ENCODE measurements around the gene PACS1. TPM values are rescaled to one million over a fixed set of nuclear protein-coding genes. Genes with fewer than 3 reads are reported as not detected.

Gene PACS1
- total RNA-seq (ENCODE audit: low replicate concordance) = 53.6 and 59.8 TPM in 2 replicates

GRCh38 chr11:66069715-66070603 is at the start of gene PACS1:
Gene PACS1, plus strand, starts transcription at chr11:66070272. Its CDS starts 215 bp downstream, at chr11:66070487.

DNA sequence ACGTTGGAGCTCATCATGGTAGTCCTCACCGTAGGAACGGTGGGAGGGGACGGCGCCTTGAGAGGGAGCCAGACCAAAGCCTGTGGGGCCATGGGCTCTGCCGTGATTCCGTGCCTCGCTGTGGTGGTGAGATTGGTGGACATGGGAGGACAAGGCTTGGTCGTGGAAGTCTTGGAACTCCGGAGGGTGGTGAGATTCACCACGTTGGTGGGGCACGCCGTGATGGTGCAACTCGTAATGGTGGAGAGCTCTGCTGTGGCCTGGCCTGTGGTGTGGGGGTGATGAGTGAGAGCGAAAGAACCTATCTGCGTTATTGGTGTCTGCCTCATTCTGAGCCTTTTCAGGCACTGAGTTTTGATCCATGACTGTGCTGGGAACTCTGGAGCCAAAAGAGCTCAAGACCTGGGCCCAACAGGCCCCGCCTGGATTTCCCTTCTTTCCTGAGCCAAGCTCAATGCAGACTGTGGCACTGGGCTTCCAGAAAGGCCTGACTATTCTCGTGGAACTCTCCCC is 44.0 kb upstream of the PACS1 start, which contains the start of gene CATSPER1:
TSS of gene CATSPER1 (minus strand) at position 463 of the 513 bp plus-strand sequence. CDS start at position 363, 100 bp downstream.

GRCh38 chr11:66048547-66049323 is 21.3 kb upstream of the PACS1 start, which contains the start of gene GAL3ST3:
Gene GAL3ST3, minus strand, starts transcription at chr11:66049161. Its CDS starts 3,746 bp downstream, at chr11:66045415.

GRCh38 chr11:66051766-66052663 is 18.1 kb upstream of the PACS1 start, which contains the start of gene SF3B2:
Gene SF3B2, plus strand, starts transcription at chr11:66052364. Its CDS starts 21 bp downstream, at chr11:66052385.

DNA sequence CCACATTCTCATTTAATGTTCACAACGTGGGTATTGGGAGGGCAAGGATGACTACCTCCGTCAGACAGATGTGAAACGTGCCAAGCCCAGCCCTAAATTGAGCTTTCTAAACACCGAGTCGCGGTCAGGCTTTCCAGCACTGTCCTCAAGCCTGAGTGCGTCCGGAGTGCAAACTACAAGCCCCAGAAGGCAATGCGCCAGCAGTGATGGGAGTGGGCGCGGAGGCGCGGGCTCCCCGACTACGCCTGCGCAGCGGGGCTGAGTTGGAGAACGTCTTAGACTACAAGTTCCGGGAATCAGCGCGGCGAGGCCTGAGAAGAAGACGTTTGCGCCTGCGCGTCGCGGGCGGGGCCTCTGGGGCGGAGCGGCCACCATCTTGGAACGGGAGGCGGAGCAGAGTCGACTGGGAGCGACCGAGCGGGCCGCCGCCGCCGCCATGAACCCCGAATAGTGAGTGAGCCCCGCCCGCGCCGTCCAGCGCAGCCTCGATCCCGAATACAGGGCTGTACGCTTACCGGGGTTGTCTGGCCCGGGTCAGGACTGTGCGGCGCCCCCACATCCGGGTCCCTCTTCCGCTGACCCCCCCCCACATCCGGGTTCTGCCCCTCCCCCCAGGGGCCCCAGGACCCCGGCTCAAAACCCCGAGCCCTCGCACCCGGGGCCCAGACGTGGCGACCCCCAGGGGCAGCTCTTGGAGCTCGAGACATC is 198.3 kb downstream of the PACS1 start, which contains the start of gene RAB1B:
TSS of gene RAB1B (plus strand) at position 396 of the 708 bp plus-strand sequence. CDS start at position 437, 41 bp downstream.

GRCh38 chr11:66277471-66278362 is 207.6 kb downstream of the PACS1 start, which contains the start of gene CNIH2:
Gene CNIH2, plus strand, starts transcription at chr11:66278175. Its CDS starts 282 bp downstream, at chr11:66278457.

GRCh38 chr11:66288671-66289547 is 218.8 kb downstream of the PACS1 start, which contains the start of gene YIF1A:
Gene YIF1A, minus strand, starts transcription at chr11:66289143. Its CDS starts 158 bp downstream, at chr11:66288985.

GRCh38 chr11:66291706-66292542 is 221.9 kb downstream of the PACS1 start, which contains the start of gene TMEM151A:
Gene TMEM151A, plus strand, starts transcription at chr11:66291894. Its CDS starts 120 bp downstream, at chr11:66292014.

Other genes with a start within 250 kb of the PACS1 start
- gene SNX32, start 236.3 kb upstream of the PACS1 start, total RNA-seq (ENCODE audit: low replicate concordance) = 1.1 and 4.3 TPM in 2 replicates
- 1,218 and 1,682 TPM in 2 replicates for gene CFL1, start 212.1 kb upstream of the PACS1 start, total RNA-seq (ENCODE audit: low replicate concordance)
- gene MUS81, start 209.8 kb upstream of the PACS1 start, total RNA-seq (ENCODE audit: low replicate concordance) = 24.6 and 40.7 TPM in 2 replicates
- gene EFEMP2, start 197.5 kb upstream of the PACS1 start, total RNA-seq (ENCODE audit: low replicate concordance) = 81.4 and 103 TPM in 2 replicates
- gene CTSW, start 190.4 kb upstream of the PACS1 start, total RNA-seq (ENCODE audit: low replicate concordance) = not detected in 2 replicates
- gene FIBP, start 181.8 kb upstream of the PACS1 start, total RNA-seq (ENCODE audit: low replicate concordance) = 206 and 226 TPM in 2 replicates
- 28.1 and 51.0 TPM in 2 replicates for gene CCDC85B, start 179.6 kb upstream of the PACS1 start, total RNA-seq (ENCODE audit: low replicate concordance)
- 0.94 and 5.3 TPM in 2 replicates for gene FOSL1, start 169.9 kb upstream of the PACS1 start, total RNA-seq (ENCODE audit: low replicate concordance)
- gene C11orf68, start 151.2 kb upstream of the PACS1 start, total RNA-seq (ENCODE audit: low replicate concordance) = 14.7 and 15.8 TPM in 2 replicates
- gene DRAP1, start 150.8 kb upstream of the PACS1 start, total RNA-seq (ENCODE audit: low replicate concordance) = 156 and 329 TPM in 2 replicates
- gene TSGA10IP, start 124.8 kb upstream of the PACS1 start, total RNA-seq (ENCODE audit: low replicate concordance) = not detected in 2 replicates
- 59.2 and 75.6 TPM in 2 replicates for gene SART1, start 108.5 kb upstream of the PACS1 start, total RNA-seq (ENCODE audit: low replicate concordance)
- 30.3 and 32.8 TPM in 2 replicates for gene EIF1AD, start 68.1 kb upstream of the PACS1 start, total RNA-seq (ENCODE audit: low replicate concordance)
- gene BANF1, start 67.8 kb upstream of the PACS1 start, total RNA-seq (ENCODE audit: low replicate concordance) = 9.2 and 26.8 TPM in 2 replicates
- gene CST6, start 58.3 kb upstream of the PACS1 start, total RNA-seq (ENCODE audit: low replicate concordance) = 2.3 and 2.8 TPM in 2 replicates
- gene CATSPER1, start 43.8 kb upstream of the PACS1 start, total RNA-seq (ENCODE audit: low replicate concordance) = 0.68 TPM in 1 of 2 replicates, not detected in the other
- gene GAL3ST3, start 21.1 kb upstream of the PACS1 start, total RNA-seq (ENCODE audit: low replicate concordance) = 0.38 TPM in 1 of 2 replicates, not detected in the other
- 71.4 and 114 TPM in 2 replicates for gene SF3B2, start 17.9 kb upstream of the PACS1 start, total RNA-seq (ENCODE audit: low replicate concordance)
- gene KLC2, start 187.4 kb downstream of the PACS1 start, total RNA-seq (ENCODE audit: low replicate concordance) = 16.4 TPM in 2 replicates
- 53.5 and 63.5 TPM in 2 replicates for gene RAB1B, start 198.4 kb downstream of the PACS1 start, total RNA-seq (ENCODE audit: low replicate concordance)
- gene CNIH2, start 207.9 kb downstream of the PACS1 start, total RNA-seq (ENCODE audit: low replicate concordance) = 0.45 TPM in 1 of 2 replicates, not detected in the other
- 199 and 284 TPM in 2 replicates for gene YIF1A, start 218.9 kb downstream of the PACS1 start, total RNA-seq (ENCODE audit: low replicate concordance)
- gene TMEM151A, start 221.6 kb downstream of the PACS1 start, total RNA-seq (ENCODE audit: low replicate concordance) = 0.08 and 0.23 TPM in 2 replicates
- gene CD248, start 246.8 kb downstream of the PACS1 start, total RNA-seq (ENCODE audit: low replicate concordance) = 2.6 and 108 TPM in 2 replicates